ENCODE data around the gene SERPINE1. TPM values are rescaled to one million over a fixed set of nuclear protein-coding genes. Genes with fewer than 3 reads are reported as not detected.

The SERPINE1 gene
- total RNA-seq, 2 experiments from 2014 or later: 0.29 to 1.2 TPM

DNA sequence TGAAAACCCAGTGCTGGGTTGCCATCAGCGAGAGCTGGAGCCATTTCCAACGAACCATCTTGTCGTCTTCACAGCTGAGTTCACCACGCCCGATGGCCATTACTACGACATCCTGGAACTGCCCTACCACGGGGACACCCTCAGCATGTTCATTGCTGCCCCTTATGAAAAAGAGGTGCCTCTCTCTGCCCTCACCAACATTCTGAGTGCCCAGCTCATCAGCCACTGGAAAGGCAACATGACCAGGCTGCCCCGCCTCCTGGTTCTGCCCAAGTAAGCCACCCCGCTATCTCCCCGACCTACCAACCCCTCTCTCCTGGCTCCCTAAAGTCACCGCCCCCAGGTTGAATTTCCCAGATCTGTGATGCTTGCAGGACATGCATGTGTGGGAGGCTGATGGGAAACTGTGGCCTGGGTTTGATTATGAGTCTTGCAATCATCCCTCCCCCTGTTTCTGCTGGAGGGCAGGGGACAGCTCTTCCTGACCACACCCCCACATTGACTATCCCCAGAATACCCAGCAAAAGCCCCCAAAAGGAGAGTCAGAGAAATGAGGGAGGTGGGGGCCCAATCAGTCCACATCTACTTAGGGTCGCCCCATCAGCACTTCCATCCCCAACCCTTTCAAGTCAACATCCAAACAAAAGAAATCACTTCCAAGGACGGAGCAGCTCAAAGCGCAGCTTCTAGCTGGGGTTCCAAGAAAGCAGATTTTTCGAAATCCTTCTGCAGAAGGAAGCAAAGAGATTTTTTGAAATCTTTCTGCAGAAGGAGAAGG, 6.9 kb downstream of the SERPINE1 start:
- ATAC-seq (no peak), DNase-seq (no peak)
- no peak overlapping the region for H3K27ac Mint-ChIP-seq
- H3K36me3 Mint-ChIP-seq: no peaks in the 10 kb centered on the region
- H3K4me3 Mint-ChIP-seq: no peak overlapping the region
- no peaks in the 10 kb centered on the region for H3K9me3 Mint-ChIP-seq (ENCODE audit: low read depth)
- CTCF ChIA-PET: interaction anchor here (0.8 to 4.0 kb wide), 4 partner anchors 10 to 239 kb away, joined by 3 to 20 read pairs (median 4); no protein-coding TSS in a partner anchor
- H3K27me3 Mint-ChIP-seq: peaks cover 67% of the 10 kb centered on the region
- H3K4me1 Mint-ChIP-seq: peaks cover 19% of the 10 kb centered on the region

GRCh38 chr7:101134399-101134980, 7.6 kb downstream of the SERPINE1 start:
- no peak overlapping the region for H3K27ac Mint-ChIP-seq
- no peaks in the 10 kb centered on the region for H3K36me3 Mint-ChIP-seq
- peaks cover 23% of the 10 kb centered on the region for H3K4me1 Mint-ChIP-seq
- H3K27me3 Mint-ChIP-seq: peaks cover 65% of the 10 kb centered on the region
- DNase-seq (no peak), ATAC-seq (no peak)
- H3K9me3 Mint-ChIP-seq (ENCODE audit: low read depth): no peaks in the 10 kb centered on the region
- CTCF ChIA-PET: interaction anchor here (0.8 to 4.0 kb wide), 3 partner anchors 9 to 58 kb away, joined by 3 to 20 read pairs (median 4); no protein-coding TSS in a partner anchor
- H3K4me3 Mint-ChIP-seq: no peak overlapping the region

DNA sequence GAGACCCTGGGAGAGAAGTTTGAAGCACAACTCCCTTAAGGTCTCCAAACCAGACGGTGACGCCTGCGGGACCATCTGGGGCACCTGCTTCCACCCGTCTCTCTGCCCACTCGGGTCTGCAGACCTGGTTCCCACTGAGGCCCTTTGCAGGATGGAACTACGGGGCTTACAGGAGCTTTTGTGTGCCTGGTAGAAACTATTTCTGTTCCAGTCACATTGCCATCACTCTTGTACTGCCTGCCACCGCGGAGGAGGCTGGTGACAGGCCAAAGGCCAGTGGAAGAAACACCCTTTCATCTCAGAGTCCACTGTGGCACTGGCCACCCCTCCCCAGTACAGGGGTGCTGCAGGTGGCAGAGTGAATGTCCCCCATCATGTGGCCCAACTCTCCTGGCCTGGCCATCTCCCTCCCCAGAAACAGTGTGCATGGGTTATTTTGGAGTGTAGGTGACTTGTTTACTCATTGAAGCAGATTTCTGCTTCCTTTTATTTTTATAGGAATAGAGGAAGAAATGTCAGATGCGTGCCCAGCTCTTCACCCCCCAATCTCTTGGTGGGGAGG, 10.8 kb downstream of the SERPINE1 start:
- no peak for DNase-seq
- CTCF ChIA-PET: interaction anchor here (0.6 to 3.0 kb wide), 13 partner anchors 10 to 243 kb away, joined by 3 to 16 read pairs (median 4); partner anchors contain the start of genes SERPINE1 and VGF
- no peak for ATAC-seq
- Mint-ChIP-seq H3K27ac (no peak overlapping the region), H3K36me3 (no peaks in the 10 kb centered on the region), H3K9me3 (ENCODE audit: low read depth) (no peaks in the 10 kb centered on the region), H3K27me3 (peaks cover 47% of the 10 kb centered on the region), H3K4me3 (no peak overlapping the region), H3K4me1 (peaks cover 42% of the 10 kb centered on the region)

- Mint-ChIP-seq H3K4me1 (peaks cover 44% of the 10 kb centered on the region), H3K27ac (peak overlapping the region; percentile 29), H3K9me3 (ENCODE audit: low read depth) (no peaks in the 10 kb centered on the region), H3K36me3 (no peaks in the 10 kb centered on the region), H3K27me3 (peaks cover 45% of the 10 kb centered on the region), H3K4me3 (no peak overlapping the region)
- ATAC-seq: peak; percentile 97
- CTCF ChIA-PET: interaction anchor here (0.6 to 3.0 kb wide), 13 partner anchors 9 to 244 kb away, joined by 3 to 16 read pairs (median 6); partner anchors contain the start of genes SERPINE1 and VGF
- DNase-seq: peak; percentile 91
These were observed 11.4 kb downstream of the SERPINE1 start for GRCh38 chr7:101138213-101138870.

GRCh38 chr7:101140339-101140699, 13.4 kb downstream of the SERPINE1 start:
- Mint-ChIP-seq H3K4me1 (peaks cover 46% of the 10 kb centered on the region), H3K36me3 (no peaks in the 10 kb centered on the region), H3K27ac (no peak overlapping the region), H3K9me3 (ENCODE audit: low read depth) (no peaks in the 10 kb centered on the region), H3K27me3 (peaks cover 35% of the 10 kb centered on the region), H3K4me3 (no peak overlapping the region)
- CTCF ChIA-PET: interaction anchor here (0.9 to 5.6 kb wide), 9 partner anchors 14 to 150 kb away, joined by 3 to 90 read pairs (median 5); partner anchors contain the start of genes AP1S1, PLOD3, SERPINE1 and VGF
- no peak for DNase-seq
- ATAC-seq: no peak

DNA sequence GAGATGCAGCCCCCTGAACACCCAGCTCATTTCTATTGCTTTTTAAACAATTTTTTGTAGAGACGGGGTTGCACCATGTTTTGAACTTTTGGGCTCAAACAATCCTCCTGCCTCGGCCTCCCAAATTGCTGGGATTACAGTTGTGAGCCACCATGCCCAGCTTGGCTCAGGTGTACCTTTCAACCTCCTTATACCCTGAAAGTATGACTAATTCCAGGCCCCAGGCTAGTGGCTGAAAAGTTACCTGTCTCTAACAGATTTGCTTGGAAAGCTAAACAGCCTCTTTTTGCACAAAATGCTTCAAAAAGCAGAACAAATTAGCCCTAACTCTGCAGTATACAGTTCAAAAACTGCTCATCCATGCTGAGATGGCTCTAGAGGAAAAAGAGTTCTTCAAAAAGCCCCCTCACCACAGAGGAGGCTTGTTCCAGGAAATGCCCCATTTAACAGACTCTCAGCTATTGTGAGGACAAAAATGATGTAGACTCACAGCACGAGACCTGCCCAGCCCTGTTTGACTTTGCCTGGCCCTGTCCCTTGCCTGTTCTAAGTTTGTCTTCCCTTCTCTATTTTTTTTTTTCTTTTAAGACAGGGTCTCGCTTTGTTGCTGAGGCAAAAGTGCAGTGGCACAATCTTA, 14.0 kb downstream of the SERPINE1 start:
- peak overlapping the region; percentile 24 for H3K27ac Mint-ChIP-seq
- ATAC-seq: no peak
- H3K4me1 Mint-ChIP-seq: peaks cover 46% of the 10 kb centered on the region
- no peaks in the 10 kb centered on the region for H3K9me3 Mint-ChIP-seq (ENCODE audit: low read depth)
- DNase-seq: no peak
- H3K27me3 Mint-ChIP-seq: peaks cover 32% of the 10 kb centered on the region
- no peaks in the 10 kb centered on the region for H3K36me3 Mint-ChIP-seq
- no peak overlapping the region for H3K4me3 Mint-ChIP-seq
- CTCF ChIA-PET: interaction anchor here (0.7 to 5.6 kb wide), 11 partner anchors 14 to 149 kb away, joined by 3 to 90 read pairs (median 5); partner anchors contain the start of genes AP1S1, PLOD3, SERPINE1 and VGF

GRCh38 chr7:101151908-101152651, 25.2 kb downstream of the SERPINE1 start:
- peaks cover 13% of the 10 kb centered on the region for H3K4me1 Mint-ChIP-seq

GRCh38 chr7:101153969-101154692, 27.2 kb downstream of the SERPINE1 start, which contains the start of gene AP1S1:
AP1S1 (plus strand) TSS chr7:101154476; CDS start chr7:101154515, 39 bp downstream.
- peak; percentile 93 for ATAC-seq

More at GRCh38 chr7:101151908-101152651, 25.2 kb downstream of the SERPINE1 start:
- Mint-ChIP-seq H3K36me3 (peaks cover 2% of the 10 kb centered on the region), H3K27ac (no peak overlapping the region), H3K27me3 (peaks cover 35% of the 10 kb centered on the region), H3K4me3 (no peak overlapping the region), H3K9me3 (ENCODE audit: low read depth) (no peaks in the 10 kb centered on the region)
- ATAC-seq: no peak
- DNase-seq: no peak
- CTCF ChIA-PET: interaction anchor here (0.6 to 9.1 kb wide), 4 partner anchors 9 to 130 kb away, joined by 3 to 90 read pairs (median 4); no protein-coding TSS in a partner anchor

GRCh38 chr7:101154693-101155102, 27.8 kb downstream of the SERPINE1 start:
- H3K4me3 Mint-ChIP-seq: peak overlapping the region; percentile 73
- peaks cover 17% of the 10 kb centered on the region for H3K27me3 Mint-ChIP-seq
- no peaks in the 10 kb centered on the region for H3K9me3 Mint-ChIP-seq (ENCODE audit: low read depth)
- H3K4me1 Mint-ChIP-seq: peaks cover 9% of the 10 kb centered on the region
- H3K36me3 Mint-ChIP-seq: peaks cover 2% of the 10 kb centered on the region
- no peak overlapping the region for H3K27ac Mint-ChIP-seq
- ATAC-seq (peak; percentile 38), DNase-seq (no peak)
- CTCF ChIA-PET: interaction anchor here (0.6 to 9.1 kb wide), 8 partner anchors 8 to 161 kb away, joined by 3 to 90 read pairs (median 3); partner anchors contain the start of gene VGF

More at GRCh38 chr7:101153969-101154692, 27.2 kb downstream of the SERPINE1 start, which contains the start of gene AP1S1:
- H3K4me3 Mint-ChIP-seq: peak within 1 kb of the TSS; percentile 73
- peaks cover 2% of the 10 kb centered on the region for H3K36me3 Mint-ChIP-seq
- CTCF ChIA-PET: interaction anchor here (0.6 to 9.1 kb wide), 6 partner anchors 9 to 162 kb away, joined by 3 to 90 read pairs (median 3); partner anchors contain the start of gene VGF
- H3K27ac Mint-ChIP-seq: peak within 1 kb of the TSS; percentile 58
- H3K4me1 Mint-ChIP-seq: peaks cover 9% of the 10 kb centered on the region
- peak; percentile 96 for DNase-seq
- H3K27me3 Mint-ChIP-seq: peaks cover 21% of the 10 kb centered on the region
- no peaks in the 10 kb centered on the region for H3K9me3 Mint-ChIP-seq (ENCODE audit: low read depth)

DNA sequence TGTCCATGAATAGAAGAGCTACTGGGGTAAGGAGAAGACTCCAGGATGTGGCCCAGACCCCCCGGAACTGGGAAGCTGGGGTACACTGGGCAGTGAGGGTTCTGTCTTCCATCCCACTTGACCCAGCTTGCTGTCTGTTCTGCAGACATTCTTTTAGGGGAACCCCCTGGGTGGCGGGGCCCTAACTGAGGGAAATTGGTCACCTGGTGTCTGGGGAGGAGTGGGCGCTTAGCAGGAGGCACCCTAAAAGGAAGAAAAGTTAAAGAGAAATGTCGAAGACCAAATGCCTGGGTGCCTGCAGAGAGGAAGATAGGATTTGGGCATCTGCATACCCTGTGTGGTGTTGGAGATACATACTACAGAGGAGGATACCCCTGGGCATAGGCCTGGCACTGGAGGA, 28.4 kb downstream of the SERPINE1 start:
- peaks cover 6% of the 10 kb centered on the region for H3K36me3 Mint-ChIP-seq
- peaks cover 9% of the 10 kb centered on the region for H3K4me1 Mint-ChIP-seq
- H3K4me3 Mint-ChIP-seq: peak overlapping the region; percentile 73
- DNase-seq: no peak
- CTCF ChIA-PET: interaction anchor here (0.7 to 9.1 kb wide), 6 partner anchors 8 to 89 kb away, joined by 3 to 90 read pairs (median 6); no protein-coding TSS in a partner anchor
- ATAC-seq: no peak
- no peaks in the 10 kb centered on the region for H3K9me3 Mint-ChIP-seq (ENCODE audit: low read depth)
- H3K27ac Mint-ChIP-seq: no peak overlapping the region
- peaks cover 14% of the 10 kb centered on the region for H3K27me3 Mint-ChIP-seq

GRCh38 chr7:101156277-101156676, 29.4 kb downstream of the SERPINE1 start:
- H3K4me3 Mint-ChIP-seq: no peak overlapping the region
- H3K36me3 Mint-ChIP-seq: peaks cover 8% of the 10 kb centered on the region
- H3K27me3 Mint-ChIP-seq: peaks cover 11% of the 10 kb centered on the region
- CTCF ChIA-PET: interaction anchor here (0.6 to 9.1 kb wide), 7 partner anchors 9 to 328 kb away, joined by 3 to 90 read pairs (median 4); no protein-coding TSS in a partner anchor
- peaks cover 9% of the 10 kb centered on the region for H3K4me1 Mint-ChIP-seq
- H3K9me3 Mint-ChIP-seq (ENCODE audit: low read depth): no peaks in the 10 kb centered on the region
- no peak overlapping the region for H3K27ac Mint-ChIP-seq
- DNase-seq: no peak
- no peak for ATAC-seq

All from activated CD8-positive, alpha-beta memory T cell treated with anti-CD3 and anti-CD28 coated beads, Interleukin-2, amount 10 ng/mL, durations not matched to agents 7 days and 5 days (primary cell).